HepG2 (cell line): ENCODE measurements around the gene FNDC8. TPM values are rescaled to one million over a fixed set of nuclear protein-coding genes. Genes with fewer than 3 reads are reported as not detected.

Experiments
- EP300 ChIP-seq, 3 experiments: sonication (generic) in 1 of 3; formaldehyde crosslinking in 1 of 3; IDR thresholded peaks; 2 replicates each; pipeline versions ENCODE4 v1.5.1 to v1.6.1; 2011 to 2020; ENCODE audit warnings: low read depth in 2 of 3, low read length in 2 of 3, borderline replicate concordance in 1 of 3, improper control_type of control experiment in 1 of 3, mild to moderate bottlenecking in 1 of 3, missing genetic modification reagents in 1 of 3, moderate library complexity in 1 of 3
- ERF ChIP-seq: IDR thresholded peaks from 2 replicates; pipeline ENCODE4 v1.6.1; 2018; ENCODE audit warnings: missing biosample characterization, missing genetic modification reagents
- HNF1A ChIP-seq, 2 experiments: sonication (generic) in 1 of 2; formaldehyde crosslinking in 1 of 2; IDR thresholded peaks; 2 replicates each; pipeline versions ENCODE4 v1.4.0 to v1.6.1; 2016 to 2020; ENCODE audit warnings: borderline replicate concordance in 1 of 2, low read depth in 1 of 2, mild to moderate bottlenecking in 1 of 2, missing genetic modification reagents in 1 of 2
- MIXL1 ChIP-seq: IDR thresholded peaks from 2 replicates; pipeline ENCODE4 v1.6.1; 2016
- NCOR1 ChIP-seq: fragments of 200-600 bp; sonication (generic); IDR thresholded peaks from 2 replicates; pipeline ENCODE4 v1.7.0; 2017; ENCODE audit warnings: antibody characterized with exemption, low read length, borderline replicate concordance
- RFX1 ChIP-seq: fragments of 450-650 bp; IDR thresholded peaks from 2 replicates; pipeline ENCODE4 v1.6.1; 2017
- SOX6 ChIP-seq, 2 experiments: fragments of 450-650 bp in 1 of 2; sonication (generic) in 1 of 2; formaldehyde crosslinking in 1 of 2; IDR thresholded peaks; 2 replicates each; pipeline versions ENCODE4 v1.4.0 to v1.6.1; 2017 to 2020; ENCODE audit warnings: antibody characterized with exemption in 1 of 2, mild to moderate bottlenecking in 1 of 2, missing genetic modification reagents in 1 of 2
- ZBTB21 ChIP-seq: sonication (generic); formaldehyde crosslinking; IDR thresholded peaks from 2 replicates; pipeline ENCODE4 v1.4.0; 2020; ENCODE audit warnings: missing genetic modification reagents
- ZNF883 ChIP-seq: sonication (generic); formaldehyde crosslinking; IDR thresholded peaks from 2 replicates; pipeline ENCODE4 v1.5.1; 2020; ENCODE audit warnings: mild to moderate bottlenecking, missing genetic modification reagents; ENCODE audit errors: not compliant biosample characterization
- polyA plus RNA-seq, 8 experiments: library from polyadenylated mRNA; depleted of rRNA in 3 of 8; stranded (reverse) in 7 of 8; unstranded in 1 of 8; fragments of >200 nt; fragmentation: Illumina TruSeq in 4 of 8; extraction: Trizol in 4 of 8; gene quantifications; 2 replicates each; pipeline versions ENCODE4 v1.2.1 to v1.2.3, GENCODE V29; 2011 to 2016; ENCODE audit warnings: low read depth in 4 of 8, missing spikeins in 1 of 8, mixed read lengths in 1 of 8; ENCODE audit not compliant: insufficient read depth in 1 of 8
- total RNA-seq, 5 experiments: library from RNA; depleted of rRNA; stranded (reverse); fragments of >200 nt; fragmentation: Illumina TruSeq; extraction: Trizol; gene quantifications; 2 replicates each; pipeline ENCODE4 v1.2.3, GENCODE V29; 2016; ENCODE audit warnings: low read depth in 1 of 5

FNDC8 gene
- total and polyA plus RNA-seq, 2 of the 13 experiments (the other 11 are each of a cell fraction or from before 2014, with no cell fraction given): not detected

- TF ChIP-seq ZNF883 (CRISPR knock-in tag): no peak
- peak; percentile 65; the same call in 1 of the 2 replicates for TF ChIP-seq NCOR1
- no peak for TF ChIP-seq ZBTB21 (CRISPR knock-in tag)
- 0 out of 2 replicates have a peak, but pooled peaks have one; percentile 52 for TF ChIP-seq HNF1A (IDR thresholded peaks at IDR 0.05; ENCODE audit: low read depth)
- peak; percentile 35; the same call in 1 of the 2 replicates for TF ChIP-seq HNF1A (CRISPR knock-in tag; IDR thresholded peaks at IDR 0.05; ENCODE audit: borderline replicate concordance)
- TF ChIP-seq MIXL1 (CRISPR knock-in tag): peak; percentile 27; the same call in 1 of the 2 replicates
- TF ChIP-seq ERF (CRISPR knock-in tag): 0 out of 2 replicates have a peak, but pooled peaks have one; percentile 25
- peak in 1 of 2 experiments; percentile 61; a peak in 2 of 4 replicates for TF ChIP-seq EP300 (IDR thresholded peaks at IDR 0.05; ENCODE audit: low read depth in 2 of 2, low read length in 2 of 2)
- TF ChIP-seq EP300 (CRISPR knock-in tag; IDR thresholded peaks at IDR 0.05; ENCODE audit: borderline replicate concordance): no peak
- TF ChIP-seq SOX6 (IDR thresholded peaks at IDR 0.05): no peak
- peak; percentile 87 for TF ChIP-seq SOX6 (CRISPR knock-in tag; IDR thresholded peaks at IDR 0.05)
- TF ChIP-seq RFX1: no peak
Observed at GRCh38 chr17:35074711-35075707, 46.4 kb upstream of the FNDC8 start (continued).
